Fibroblast of lung (primary cell): ENCODE results near the gene DENND1A. TPM values are rescaled to one million over a fixed set of nuclear protein-coding genes. Genes with fewer than 3 reads are reported as not detected.

Experiments used
- DNase-seq, 2 donors: peaks; one replicate each; pipeline versions ENCODE4 v3.0.0 to v3.0.0-alpha.2; 2010; ENCODE audit warnings: low read depth in 2 of 2
- H2AFZ ChIP-seq: 2 replicates; pipeline ENCODE4 v1.5.1; 2012; ENCODE audit warnings: low read length, control low read depth, inconsistent platforms
- H3K27ac ChIP-seq: 2 replicates; pipeline ENCODE4 v1.5.1; 2011; ENCODE audit warnings: low read length, control low read depth; ENCODE audit not compliant: insufficient read depth
- H3K27me3 ChIP-seq: 2 replicates; pipeline ENCODE4 v1.5.1; 2011; ENCODE audit warnings: mild to moderate bottlenecking, low read length; ENCODE audit not compliant: control insufficient read depth, insufficient read depth
- H3K36me3 ChIP-seq: 2 replicates; pipeline ENCODE4 v1.5.1; 2011; ENCODE audit warnings: low read length; ENCODE audit not compliant: control insufficient read depth, insufficient read depth
- H3K4me1 ChIP-seq: 2 replicates; pipeline ENCODE4 v1.5.1; 2011; ENCODE audit warnings: low read length; ENCODE audit not compliant: control insufficient read depth, insufficient read depth; ENCODE audit errors: extremely low read depth
- H3K4me2 ChIP-seq: 2 replicates; pipeline ENCODE4 v1.5.1; 2011; ENCODE audit warnings: low read length, control low read depth; ENCODE audit not compliant: insufficient read depth; ENCODE audit errors: extremely low read depth
- H3K4me3 ChIP-seq, 4 experiments: fragments of 200-600 bp in 1 of 4; sonication (generic) in 1 of 4; replicated peaks in 1 of 4; 2 replicates each; pipeline ENCODE4 v1.5.1; 2011 to 2016; ENCODE audit warnings: low read length in 4 of 4, low read depth in 3 of 4, mild to moderate bottlenecking in 3 of 4, control low read depth in 2 of 4, inconsistent platforms in 1 of 4, mixed read lengths in 1 of 4; ENCODE audit not compliant: insufficient read depth in 1 of 4; ENCODE audit errors: control extremely low read depth in 1 of 4
- H3K79me2 ChIP-seq: 2 replicates; pipeline ENCODE4 v1.5.1; 2012; ENCODE audit warnings: mild to moderate bottlenecking, low read length, inconsistent platforms; ENCODE audit not compliant: control insufficient read depth, insufficient read depth
- H3K9ac ChIP-seq: 2 replicates; pipeline ENCODE4 v1.5.1; 2011; ENCODE audit warnings: mild to moderate bottlenecking, low read length, control low read depth; ENCODE audit not compliant: insufficient read depth
- H3K9me3 ChIP-seq: 2 replicates; pipeline ENCODE4 v1.5.1; 2012; ENCODE audit warnings: low read depth, low read length; ENCODE audit not compliant: control insufficient read depth, insufficient read depth
- H4K20me1 ChIP-seq: 2 replicates; pipeline ENCODE4 v1.5.1; 2011; ENCODE audit warnings: low read length; ENCODE audit not compliant: control insufficient read depth, insufficient read depth; ENCODE audit errors: extremely low read depth
- EZH2 ChIP-seq: IDR thresholded peaks from 2 replicates; pipeline ENCODE4 v1.5.1; 2012; ENCODE audit warnings: low read length, control low read depth, mild to moderate bottlenecking; ENCODE audit errors: missing control alignments
- polyA plus RNA-seq, 2 donors: library from polyadenylated mRNA; depleted of rRNA in 1 of 2; stranded (reverse) in 1 of 2; unstranded in 1 of 2; fragments of >200 nt; gene quantifications; 2 replicates each; pipeline ENCODE4 v1.2.1, GENCODE V29; 2011 to 2012; ENCODE audit warnings: missing spikeins in 1 of 2
- total RNA-seq: library from RNA; depleted of rRNA; stranded (reverse); fragments of >200 nt; gene quantifications from 2 replicates; pipeline ENCODE4 v1.2.1, GENCODE V29; 2014
- TF ChIP-seq, protein P1 (sequence below), 2 donors: IDR thresholded peaks in 1 of 2; conservative IDR thresholded peaks in 1 of 2; 1 replicate in 1 of 2; 2 replicates in 1 of 2; pipeline ENCODE4 v1.5.1; 2011 to 2012; ENCODE audit warnings: low read length in 2 of 2, control low read depth in 1 of 2, inconsistent platforms in 1 of 2, low read depth in 1 of 2, mild to moderate bottlenecking in 1 of 2

Gene DENND1A
- total and polyA plus RNA-seq, 2 donors (not counting 1 experiment from before 2014, with no cell fraction given), result 13.0 to 18.3 TPM

DNA sequence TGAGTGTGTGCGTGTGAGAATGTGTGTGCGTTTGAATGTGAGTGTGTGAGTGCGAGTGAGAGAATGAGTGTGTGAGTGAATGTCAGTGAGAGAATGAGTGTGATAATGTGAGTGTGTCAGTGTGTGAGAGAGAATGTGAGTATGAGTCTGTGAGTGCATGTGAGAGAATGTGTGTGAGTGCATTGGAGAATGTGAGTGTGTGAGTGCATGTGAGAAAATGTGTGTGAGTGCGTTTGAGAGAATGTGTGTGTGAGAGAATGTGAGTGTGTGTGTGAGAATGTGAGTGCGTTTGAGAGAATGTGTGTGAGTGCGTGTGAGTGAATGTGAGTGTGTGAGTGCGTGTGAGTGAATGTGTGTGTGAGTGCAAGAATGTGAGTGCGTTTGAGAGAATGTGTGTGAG is 42.7 kb upstream of the DENND1A start:
- Histone ChIP-seq H3K9me3 (peaks cover 3% of the 10 kb centered on the region), H4K20me1 (no peaks in the 10 kb centered on the region), H3K27ac (no peak overlapping the region), H3K4me2 (no peak overlapping the region), H3K4me1 (no peaks in the 10 kb centered on the region), H3K9ac (no peak overlapping the region), H3K4me3 (no peak overlapping the region), H2AFZ (no peak overlapping the region), H3K79me2 (no peaks in the 10 kb centered on the region), H3K27me3 (no peaks in the 10 kb centered on the region), H3K36me3 (no peaks in the 10 kb centered on the region)
- DNase-seq, result no peak
- TF ChIP-seq, protein P1, sequence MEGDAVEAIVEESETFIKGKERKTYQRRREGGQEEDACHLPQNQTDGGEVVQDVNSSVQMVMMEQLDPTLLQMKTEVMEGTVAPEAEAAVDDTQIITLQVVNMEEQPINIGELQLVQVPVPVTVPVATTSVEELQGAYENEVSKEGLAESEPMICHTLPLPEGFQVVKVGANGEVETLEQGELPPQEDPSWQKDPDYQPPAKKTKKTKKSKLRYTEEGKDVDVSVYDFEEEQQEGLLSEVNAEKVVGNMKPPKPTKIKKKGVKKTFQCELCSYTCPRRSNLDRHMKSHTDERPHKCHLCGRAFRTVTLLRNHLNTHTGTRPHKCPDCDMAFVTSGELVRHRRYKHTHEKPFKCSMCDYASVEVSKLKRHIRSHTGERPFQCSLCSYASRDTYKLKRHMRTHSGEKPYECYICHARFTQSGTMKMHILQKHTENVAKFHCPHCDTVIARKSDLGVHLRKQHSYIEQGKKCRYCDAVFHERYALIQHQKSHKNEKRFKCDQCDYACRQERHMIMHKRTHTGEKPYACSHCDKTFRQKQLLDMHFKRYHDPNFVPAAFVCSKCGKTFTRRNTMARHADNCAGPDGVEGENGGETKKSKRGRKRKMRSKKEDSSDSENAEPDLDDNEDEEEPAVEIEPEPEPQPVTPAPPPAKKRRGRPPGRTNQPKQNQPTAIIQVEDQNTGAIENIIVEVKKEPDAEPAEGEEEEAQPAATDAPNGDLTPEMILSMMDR (conservative IDR thresholded peaks at IDR 0.05 in 1 of 2, IDR thresholded peaks at IDR 0.05 in 1 of 2; ENCODE audit: low read depth in 1 of 2, low read length in 2 of 2), result no peak
- TF ChIP-seq EZH2, result no peak

DNA sequence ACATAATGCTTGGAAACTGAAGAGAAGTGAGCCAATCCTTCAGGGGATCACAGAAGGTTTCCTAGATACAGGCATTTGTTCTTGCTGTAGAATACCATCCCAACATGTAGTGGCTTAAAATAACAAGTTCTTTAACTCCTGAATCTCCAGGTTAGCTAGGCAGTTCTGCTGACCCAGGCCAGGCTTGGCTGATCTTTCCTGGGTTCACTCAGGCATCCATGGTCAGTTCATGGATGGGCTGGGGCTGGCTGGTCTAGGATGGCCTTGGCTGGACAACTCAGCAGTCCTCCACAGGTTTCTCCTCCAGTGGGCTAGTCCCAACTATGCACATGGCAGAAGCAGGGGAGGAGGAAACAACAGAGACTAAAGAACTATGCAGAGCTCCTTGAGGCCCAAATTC is 37.4 kb upstream of the DENND1A start:
- Histone ChIP-seq H3K4me3 (no peak overlapping the region), H4K20me1 (no peaks in the 10 kb centered on the region), H3K36me3 (no peaks in the 10 kb centered on the region), H2AFZ (no peak overlapping the region), H3K27me3 (no peaks in the 10 kb centered on the region), H3K4me2 (no peak overlapping the region), H3K4me1 (no peaks in the 10 kb centered on the region), H3K79me2 (no peaks in the 10 kb centered on the region), H3K27ac (no peak overlapping the region), H3K9me3 (peaks cover 3% of the 10 kb centered on the region), H3K9ac (no peak overlapping the region)
- TF ChIP-seq, protein P1 (conservative IDR thresholded peaks at IDR 0.05 in 1 of 2, IDR thresholded peaks at IDR 0.05 in 1 of 2; ENCODE audit: low read depth in 1 of 2, low read length in 2 of 2), result no peak
- TF ChIP-seq EZH2, result no peak
- DNase-seq, result no peak

DNA sequence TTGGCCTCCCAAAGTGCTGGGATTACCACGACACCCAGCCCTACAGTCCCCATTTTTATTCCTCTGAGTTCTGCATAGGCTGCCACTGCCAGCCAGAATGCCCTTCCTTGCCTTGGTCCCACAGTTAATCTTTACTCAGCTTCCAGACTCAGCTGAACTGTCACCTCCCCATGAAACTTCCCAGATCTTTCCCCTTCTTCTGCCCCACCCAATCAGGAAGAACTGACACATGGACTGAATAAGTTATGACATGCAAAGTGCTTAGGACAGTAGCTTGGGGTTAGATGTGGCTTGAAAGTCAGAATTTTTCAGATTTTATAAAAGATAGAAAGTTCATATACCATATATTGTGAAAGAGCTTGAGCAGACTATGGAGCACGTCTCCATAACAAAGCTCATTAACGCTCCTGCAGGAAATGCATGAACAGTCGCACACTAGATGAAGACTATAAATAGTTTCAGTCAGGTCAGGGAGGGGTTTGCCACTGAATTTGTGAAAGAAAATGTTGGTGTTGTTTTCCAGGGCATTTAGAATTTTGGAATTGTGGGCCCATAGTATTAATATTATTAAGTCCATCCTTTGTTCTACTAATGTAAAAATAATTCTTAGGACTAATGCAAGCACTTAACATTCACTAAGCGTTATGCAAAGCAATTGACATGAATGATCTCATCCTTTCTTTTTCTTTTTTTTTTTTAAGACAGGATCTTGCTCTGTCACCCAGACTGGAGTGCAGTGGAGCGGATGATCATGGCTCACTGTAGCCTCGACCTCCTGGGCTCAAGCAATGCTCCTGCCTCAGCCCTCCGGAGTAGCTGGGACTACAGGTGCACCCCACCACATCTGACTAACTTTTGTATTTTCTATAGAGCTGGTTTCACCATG is 36.1 kb upstream of the DENND1A start:
- Histone ChIP-seq H3K9ac (no peak overlapping the region), H3K79me2 (no peaks in the 10 kb centered on the region), H3K9me3 (no peaks in the 10 kb centered on the region), H3K4me1 (no peaks in the 10 kb centered on the region), H3K36me3 (no peaks in the 10 kb centered on the region), H3K27me3 (peaks cover 3% of the 10 kb centered on the region), H3K27ac (no peak overlapping the region), H2AFZ (no peak overlapping the region), H3K4me2 (no peak overlapping the region), H3K4me3 (no peak overlapping the region), H4K20me1 (no peaks in the 10 kb centered on the region)
- TF ChIP-seq EZH2, result no peak
- TF ChIP-seq, protein P1 (conservative IDR thresholded peaks at IDR 0.05 in 1 of 2, IDR thresholded peaks at IDR 0.05 in 1 of 2; ENCODE audit: low read depth in 1 of 2, low read length in 2 of 2), result no peak
- DNase-seq, result no peak
